Mucosa of rectum (tissue), 2 donors: ENCODE data around the gene USO1.
"Not testable (repeated sequence)": the region's sequence is repeated elsewhere in the genome, so short reads cannot be mapped to it uniquely, and the experiment has no call there.

ENCODE experiments used
- H3K27ac ChIP-seq, 2 donors: one replicate each; pipeline ENCODE4 v1.7.0; 2013; ENCODE audit warnings: inconsistent platforms in 2 of 2, low read depth in 2 of 2, low read length in 2 of 2
- H3K27me3 ChIP-seq, 2 donors: one replicate each; pipeline ENCODE4 v1.7.0; 2013; ENCODE audit warnings: low read length in 2 of 2; ENCODE audit not compliant: control insufficient read depth in 2 of 2, insufficient read depth in 2 of 2
- H3K36me3 ChIP-seq, 2 donors: one replicate each; pipeline ENCODE4 v1.7.0; 2013; ENCODE audit warnings: low read length in 2 of 2; ENCODE audit not compliant: control insufficient read depth in 2 of 2, insufficient read depth in 2 of 2
- H3K4me1 ChIP-seq, 2 donors: one replicate each; pipeline ENCODE4 v1.7.0; 2013; ENCODE audit warnings: low read length in 2 of 2, mild to moderate bottlenecking in 1 of 2; ENCODE audit not compliant: control insufficient read depth in 2 of 2, insufficient read depth in 2 of 2
- H3K4me3 ChIP-seq, 2 donors: one replicate each; pipeline ENCODE4 v1.7.0; 2013; ENCODE audit warnings: low read length in 2 of 2
- H3K9ac ChIP-seq, 2 donors: one replicate each; pipeline ENCODE4 v1.7.0; 2013; ENCODE audit warnings: low read length in 2 of 2, low read depth in 1 of 2, mild to moderate bottlenecking in 1 of 2
- H3K9me3 ChIP-seq, 2 donors: one replicate each; pipeline ENCODE4 v1.7.0; 2013; ENCODE audit warnings: low read length in 2 of 2; ENCODE audit not compliant: control insufficient read depth in 2 of 2
- donor health status: healthy.
- donor health status: Normal muscosa, but diverticular disease.

Gene USO1

GRCh38 chr4:75725942-75726538 is 1.7 kb downstream of the USO1 start:
- Histone ChIP-seq H3K4me1 (peaks cover 14 to 17% of the 10 kb centered on the region in 2 donors), H3K4me3 (peak overlapping the region; percentile 97 to 100)
- H3K9ac ChIP-seq, H3K36me3 ChIP-seq, H3K9me3 ChIP-seq, H3K27ac ChIP-seq, H3K27me3 ChIP-seq: not testable (repeated sequence)

GRCh38 chr4:75726577-75726976 is 2.2 kb downstream of the USO1 start:
- no peak overlapping the region for H3K27ac ChIP-seq
- H3K27me3 ChIP-seq = no peaks in the 10 kb centered on the region
- H3K9me3 ChIP-seq = no peaks in the 10 kb centered on the region
- peaks cover 14 to 17% of the 10 kb centered on the region in 2 donors for H3K4me1 ChIP-seq
- H3K9ac ChIP-seq = no peak overlapping the region
- H3K4me3 ChIP-seq = peak overlapping the region in 1 of 2 donors; percentile 50
- H3K36me3 ChIP-seq = no peaks in the 10 kb centered on the region

GRCh38 chr4:75727073-75727472 is 2.7 kb downstream of the USO1 start:
- Histone ChIP-seq H3K36me3 (no peaks in the 10 kb centered on the region), H3K4me3 (peak overlapping the region in 1 of 2 donors; percentile 50), H3K27me3 (no peaks in the 10 kb centered on the region), H3K27ac (no peak overlapping the region), H3K9ac (no peak overlapping the region), H3K9me3 (no peaks in the 10 kb centered on the region), H3K4me1 (peaks cover 14 to 17% of the 10 kb centered on the region in 2 donors)

GRCh38 chr4:75729836-75730235 is 5.5 kb downstream of the USO1 start:
- no peaks in the 10 kb centered on the region for H3K36me3 ChIP-seq
- H3K9ac ChIP-seq = no peak overlapping the region
- H3K4me1 ChIP-seq = peaks cover 6 to 11% of the 10 kb centered on the region in 2 donors
- H3K27me3 ChIP-seq = no peaks in the 10 kb centered on the region
- H3K4me3 ChIP-seq = no peak overlapping the region
- no peaks in the 10 kb centered on the region for H3K9me3 ChIP-seq
- H3K27ac ChIP-seq = no peak overlapping the region

- H3K27me3 ChIP-seq = no peaks in the 10 kb centered on the region
- no peaks in the 10 kb centered on the region for H3K4me1 ChIP-seq
- H3K36me3 ChIP-seq = no peaks in the 10 kb centered on the region
- H3K4me3 ChIP-seq = no peak overlapping the region
- no peak overlapping the region for H3K27ac ChIP-seq
- no peak overlapping the region for H3K9ac ChIP-seq
- H3K9me3 ChIP-seq = no peaks in the 10 kb centered on the region
These were observed 9.0 kb downstream of the USO1 start for GRCh38 chr4:75733369-75733768.

- Histone ChIP-seq H3K4me3 (no peak overlapping the region), H3K9me3 (no peaks in the 10 kb centered on the region), H3K9ac (no peak overlapping the region), H3K36me3 (no peaks in the 10 kb centered on the region), H3K4me1 (no peaks in the 10 kb centered on the region), H3K27ac (no peak overlapping the region), H3K27me3 (no peaks in the 10 kb centered on the region)
These were observed 11.1 kb downstream of the USO1 start for GRCh38 chr4:75735525-75735924.

GRCh38 chr4:75736862-75737261 is 12.5 kb downstream of the USO1 start:
- H3K9ac ChIP-seq = no peak overlapping the region
- no peaks in the 10 kb centered on the region for H3K9me3 ChIP-seq
- no peaks in the 10 kb centered on the region for H3K27me3 ChIP-seq
- H3K4me3 ChIP-seq = no peak overlapping the region
- H3K4me1 ChIP-seq = no peaks in the 10 kb centered on the region
- no peak overlapping the region for H3K27ac ChIP-seq
- H3K36me3 ChIP-seq = no peaks in the 10 kb centered on the region

- no peaks in the 10 kb centered on the region for H3K36me3 ChIP-seq
- no peaks in the 10 kb centered on the region for H3K9me3 ChIP-seq
- H3K4me3 ChIP-seq = no peak overlapping the region
- no peaks in the 10 kb centered on the region for H3K4me1 ChIP-seq
- no peak overlapping the region for H3K9ac ChIP-seq
- no peak overlapping the region for H3K27ac ChIP-seq
- H3K27me3 ChIP-seq = no peaks in the 10 kb centered on the region
These were observed 13.0 kb downstream of the USO1 start for GRCh38 chr4:75737398-75737797.

GRCh38 chr4:75741027-75741426 is 16.6 kb downstream of the USO1 start:
- no peak overlapping the region for H3K4me3 ChIP-seq
- no peak overlapping the region for H3K27ac ChIP-seq

GRCh38 chr4:75742451-75742850 is 18.1 kb downstream of the USO1 start:
- no peaks in the 10 kb centered on the region for H3K36me3 ChIP-seq
- no peaks in the 10 kb centered on the region for H3K4me1 ChIP-seq
- no peak overlapping the region for H3K4me3 ChIP-seq
- no peaks in the 10 kb centered on the region for H3K9me3 ChIP-seq
- H3K9ac ChIP-seq = no peak overlapping the region
- no peak overlapping the region for H3K27ac ChIP-seq
- H3K27me3 ChIP-seq = no peaks in the 10 kb centered on the region

More at GRCh38 chr4:75741027-75741426, 16.6 kb downstream of the USO1 start:
- Histone ChIP-seq H3K4me1 (no peaks in the 10 kb centered on the region), H3K36me3 (no peaks in the 10 kb centered on the region), H3K27me3 (no peaks in the 10 kb centered on the region), H3K9me3 (no peaks in the 10 kb centered on the region), H3K9ac (no peak overlapping the region)

- no peak overlapping the region for H3K4me3 ChIP-seq
- no peak overlapping the region for H3K27ac ChIP-seq
- no peaks in the 10 kb centered on the region for H3K4me1 ChIP-seq
- no peaks in the 10 kb centered on the region for H3K36me3 ChIP-seq
- H3K27me3 ChIP-seq = no peaks in the 10 kb centered on the region
- no peak overlapping the region for H3K9ac ChIP-seq
- no peaks in the 10 kb centered on the region for H3K9me3 ChIP-seq
These were observed 20.8 kb downstream of the USO1 start for GRCh38 chr4:75745161-75745560.
